HepG2 (cell line): ENCODE data around the gene DIAPH1. TPM values are rescaled to one million over a fixed set of nuclear protein-coding genes. Genes with fewer than 3 reads are reported as not detected.
A peak's percentile ranks its signal among the peaks of the same experiment; 100 is the strongest.

Experiments used
- ARNTL ChIP-seq: sonication (generic); formaldehyde crosslinking; IDR thresholded peaks from 2 replicates; pipeline ENCODE4 v1.4.0; 2020; ENCODE audit warnings: mild to moderate bottlenecking, missing genetic modification reagents
- ATF1 ChIP-seq: IDR thresholded peaks from 2 replicates; pipeline ENCODE4 v1.6.1; 2016; ENCODE audit warnings: mild to moderate bottlenecking, control low read depth
- BRD4 ChIP-seq: sonication (generic); formaldehyde crosslinking; IDR thresholded peaks from 2 replicates; pipeline ENCODE4 v1.4.0; 2020; ENCODE audit warnings: missing genetic modification reagents
- FOXP1 ChIP-seq, 2 experiments: fragments of 450-650 bp in 1 of 2; IDR thresholded peaks; 2 replicates each; pipeline ENCODE4 v1.6.1; 2017 to 2018; ENCODE audit warnings: antibody characterized with exemption in 1 of 2
- PAWR ChIP-seq: sonication (generic); formaldehyde crosslinking; IDR thresholded peaks from 2 replicates; pipeline ENCODE4 v1.4.0; 2020; ENCODE audit warnings: missing genetic modification reagents, mild to moderate bottlenecking, borderline replicate concordance
- PRDM15 ChIP-seq: sonication (generic); formaldehyde crosslinking; IDR thresholded peaks from 2 replicates; pipeline ENCODE4 v1.4.0; 2020; ENCODE audit warnings: missing genetic modification reagents
- PTBP1 ChIP-seq: fragments of 200-400 bp; formaldehyde crosslinking; IDR thresholded peaks from 2 replicates; pipeline ENCODE4 v1.6.1; 2018; ENCODE audit warnings: low read length, low read depth; ENCODE audit not compliant: poor library complexity, severe bottlenecking
- SP5 ChIP-seq: IDR thresholded peaks from 2 replicates; pipeline ENCODE4 v1.6.1; 2016; ENCODE audit warnings: low read depth, borderline replicate concordance
- TRIM24 ChIP-seq: sonication (generic); formaldehyde crosslinking; IDR thresholded peaks from 2 replicates; pipeline ENCODE4 v1.8.0; 2022; ENCODE audit warnings: mild to moderate bottlenecking, missing genetic modification reagents
- ZHX2 ChIP-seq, 2 experiments: sonication (generic) in 1 of 2; formaldehyde crosslinking in 1 of 2; IDR thresholded peaks; 2 replicates each; pipeline versions ENCODE4 v1.6.1 to v1.9.0; 2014 to 2022; ENCODE audit warnings: antibody characterized with exemption in 1 of 2, borderline replicate concordance in 1 of 2, inconsistent platforms in 1 of 2, low read depth in 1 of 2, missing genetic modification reagents in 1 of 2
- ZKSCAN1 ChIP-seq: fragments of 150-350 bp; IDR thresholded peaks from 2 replicates; pipeline ENCODE4 v1.6.1; 2014; ENCODE audit warnings: low read length
- ZNF10 ChIP-seq: sonication (generic); formaldehyde crosslinking; IDR thresholded peaks from 2 replicates; pipeline ENCODE4 v1.4.0; 2020; ENCODE audit warnings: mild to moderate bottlenecking, low read depth, missing genetic modification reagents, borderline replicate concordance
- ZNF558 ChIP-seq: sonication (generic); formaldehyde crosslinking; IDR thresholded peaks from 2 replicates; pipeline ENCODE4 v1.9.0; 2022; ENCODE audit warnings: mild to moderate bottlenecking, missing genetic modification reagents, borderline replicate concordance
- ZNF691 ChIP-seq: sonication (generic); formaldehyde crosslinking; IDR thresholded peaks from 2 replicates; pipeline ENCODE4 v1.4.0; 2020; ENCODE audit warnings: missing genetic modification reagents, low read depth, mild to moderate bottlenecking, borderline replicate concordance
- polyA plus RNA-seq, 8 experiments: library from polyadenylated mRNA; depleted of rRNA in 3 of 8; stranded (reverse) in 7 of 8; unstranded in 1 of 8; fragments of >200 nt; fragmentation: Illumina TruSeq in 4 of 8; extraction: Trizol in 4 of 8; gene quantifications; 2 replicates each; pipeline versions ENCODE4 v1.2.1 to v1.2.3, GENCODE V29; 2011 to 2016; ENCODE audit warnings: low read depth in 4 of 8, missing spikeins in 1 of 8, mixed read lengths in 1 of 8; ENCODE audit not compliant: insufficient read depth in 1 of 8
- total RNA-seq, 5 experiments: library from RNA; depleted of rRNA; stranded (reverse); fragments of >200 nt; fragmentation: Illumina TruSeq; extraction: Trizol; gene quantifications; 2 replicates each; pipeline ENCODE4 v1.2.3, GENCODE V29; 2016; ENCODE audit warnings: low read depth in 1 of 5

Gene DIAPH1
- total and polyA plus RNA-seq, 2 of the 13 experiments (the other 11 are each of a cell fraction or from before 2014, with no cell fraction given) = 25.1 to 33.9 TPM

DNA sequence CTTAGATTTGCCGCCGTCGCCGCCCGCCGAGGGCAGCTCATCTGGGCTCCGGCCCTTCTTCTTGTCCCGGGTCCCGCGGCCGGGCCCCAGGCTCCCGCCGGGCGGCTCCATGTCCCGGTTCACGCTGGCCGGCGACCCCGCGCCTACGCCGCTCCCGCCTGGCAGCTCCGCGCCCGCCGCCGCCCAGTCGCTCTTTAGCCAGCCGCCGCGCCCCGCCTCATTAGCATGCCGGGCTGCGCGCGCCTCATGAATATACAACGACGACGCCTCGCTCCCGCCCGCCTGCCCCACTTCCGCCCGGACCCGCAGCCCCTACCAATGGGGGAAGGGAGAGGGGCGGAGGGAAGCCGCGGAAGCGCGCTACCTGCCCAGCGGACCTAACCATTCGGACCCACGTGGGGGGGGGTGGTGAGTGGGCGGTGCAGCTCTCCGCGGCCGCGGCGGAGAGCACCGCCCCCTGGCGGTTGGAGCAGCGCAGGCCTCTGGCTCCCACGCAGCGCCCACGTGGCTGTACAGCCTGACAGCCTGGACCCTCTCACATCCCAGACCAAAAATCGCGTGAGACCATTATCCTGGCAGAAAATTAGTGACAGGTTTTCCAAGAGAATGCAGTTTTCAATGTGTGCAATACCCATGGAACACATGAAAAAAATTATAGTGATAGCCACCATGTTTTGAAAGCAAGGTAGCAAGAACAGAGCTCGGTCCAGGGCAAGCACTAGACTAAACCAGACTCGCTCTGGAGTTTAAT is at the start of gene DIAPH1 (continued):
- TF ChIP-seq PRDM15 (CRISPR knock-in tag) (no peak; the same call in 1 of the 2 replicates), FOXP1 (IDR thresholded peaks at IDR 0.05) (no peak), FOXP1 (CRISPR knock-in tag; IDR thresholded peaks at IDR 0.05) (no peak), ZKSCAN1 (peak; percentile 44; the same call in 1 of the 2 replicates), ZNF558 (CRISPR knock-in tag) (no peak), BRD4 (CRISPR knock-in tag) (no peak), SP5 (CRISPR knock-in tag) (peak; percentile 94), ZNF10 (CRISPR knock-in tag) (no peak), TRIM24 (CRISPR knock-in tag) (no peak), ARNTL (CRISPR knock-in tag) (peak; percentile 82), ATF1 (CRISPR knock-in tag) (peak; percentile 35; the same call in 1 of the 2 replicates), ZNF691 (CRISPR knock-in tag) (peak; percentile 71; the same call in 1 of the 2 replicates), PTBP1 (peak; percentile 50), ZHX2 (IDR thresholded peaks at IDR 0.05; ENCODE audit: low read depth) (peak; percentile 66), ZHX2 (CRISPR knock-in tag; IDR thresholded peaks at IDR 0.05; ENCODE audit: borderline replicate concordance) (no peak), PAWR (0 out of 2 replicates have a peak, but pooled peaks have one; percentile 36)
